BJ (cell line): ENCODE data around the gene DRG1. TPM values are rescaled to one million over a fixed set of nuclear protein-coding genes. Genes with fewer than 3 reads are reported as not detected.

ENCODE experiments used
- CTCF ChIA-PET: fragments of 350-600 bp; formaldehyde crosslinking; extraction: SDS; loops from one replicate; lab custom pipeline; 2021; ENCODE audit warnings: antibody characterized with exemption, inconsistent platforms; lab: Yijun Ruan, JAX
- POLR2A ChIA-PET: fragments of 300-600 bp; sonication (Branson Sonifier 250); formaldehyde crosslinking; extraction: SDS; loops from one replicate; lab custom pipeline; 2021; ENCODE audit warnings: antibody characterized with exemption; lab: Charles Lee
- DNase-seq: peaks from one replicate; pipeline ENCODE4 v3.0.0-alpha.2; 2011; ENCODE audit warnings: low read depth
- H3K27me3 ChIP-seq: 2 replicates; pipeline ENCODE4 v1.6.0; 2011; ENCODE audit warnings: low read length; ENCODE audit not compliant: control insufficient read depth, insufficient read depth
- H3K36me3 ChIP-seq: 2 replicates; pipeline ENCODE4 v1.5.1; 2011; ENCODE audit warnings: low read length; ENCODE audit not compliant: control insufficient read depth, insufficient read depth
- H3K4me3 ChIP-seq: 2 replicates; pipeline ENCODE4 v1.5.1; 2011; ENCODE audit warnings: low read depth, mild to moderate bottlenecking, control low read depth, low read length
- polyA minus RNA-seq: library from RNA; depleted of rRNA, polyadenylated mRNA; stranded (reverse); fragments of >200 nt; gene quantifications from 2 replicates; pipeline ENCODE4 v1.2.3, GENCODE V29; 2011; rRNA and poly(A)+ RNA removed
- polyA plus RNA-seq: library from polyadenylated mRNA; depleted of rRNA; stranded (reverse); fragments of >200 nt; gene quantifications from 2 replicates; pipeline ENCODE4 v1.2.3, GENCODE V29; 2011; rRNA removed
- TF ChIP-seq, protein P1 (sequence below): IDR thresholded peaks from 2 replicates; pipeline ENCODE4 v1.5.1; 2011; ENCODE audit warnings: low read depth, mild to moderate bottlenecking, control low read depth, inconsistent platforms, low read length, moderate library complexity; ENCODE audit not compliant: insufficient read depth

DRG1 gene, protein sequence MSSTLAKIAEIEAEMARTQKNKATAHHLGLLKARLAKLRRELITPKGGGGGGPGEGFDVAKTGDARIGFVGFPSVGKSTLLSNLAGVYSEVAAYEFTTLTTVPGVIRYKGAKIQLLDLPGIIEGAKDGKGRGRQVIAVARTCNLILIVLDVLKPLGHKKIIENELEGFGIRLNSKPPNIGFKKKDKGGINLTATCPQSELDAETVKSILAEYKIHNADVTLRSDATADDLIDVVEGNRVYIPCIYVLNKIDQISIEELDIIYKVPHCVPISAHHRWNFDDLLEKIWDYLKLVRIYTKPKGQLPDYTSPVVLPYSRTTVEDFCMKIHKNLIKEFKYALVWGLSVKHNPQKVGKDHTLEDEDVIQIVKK
- 70.8 and 100 TPM in 2 replicates for polyA plus RNA-seq
- 35.2 and 48.1 TPM in 2 replicates for polyA minus RNA-seq

GRCh38 chr22:31399211-31400022, at the start of gene DRG1:
TSS of gene DRG1 (plus strand) at chr22:31399604. CDS start at chr22:31399684, 80 bp downstream.
- Histone ChIP-seq H3K27me3 (no peaks in the 10 kb centered on the region), H3K36me3 (peaks cover 6% of the 10 kb centered on the region), H3K4me3 (peak within 1 kb of the TSS; percentile 91)
- ChIA-PET POLR2A (interaction anchor here (1.0 kb wide), 1 partner anchor 55 kb away, joined by 4 read pairs; no protein-coding TSS in a partner anchor), CTCF (interaction anchor here (0.8 to 1.4 kb wide), 3 partner anchors 10 to 86 kb away, joined by 3 to 5 read pairs (median 3); no protein-coding TSS in a partner anchor)
- peak; percentile 77 for DNase-seq
- TF ChIP-seq, protein P1, sequence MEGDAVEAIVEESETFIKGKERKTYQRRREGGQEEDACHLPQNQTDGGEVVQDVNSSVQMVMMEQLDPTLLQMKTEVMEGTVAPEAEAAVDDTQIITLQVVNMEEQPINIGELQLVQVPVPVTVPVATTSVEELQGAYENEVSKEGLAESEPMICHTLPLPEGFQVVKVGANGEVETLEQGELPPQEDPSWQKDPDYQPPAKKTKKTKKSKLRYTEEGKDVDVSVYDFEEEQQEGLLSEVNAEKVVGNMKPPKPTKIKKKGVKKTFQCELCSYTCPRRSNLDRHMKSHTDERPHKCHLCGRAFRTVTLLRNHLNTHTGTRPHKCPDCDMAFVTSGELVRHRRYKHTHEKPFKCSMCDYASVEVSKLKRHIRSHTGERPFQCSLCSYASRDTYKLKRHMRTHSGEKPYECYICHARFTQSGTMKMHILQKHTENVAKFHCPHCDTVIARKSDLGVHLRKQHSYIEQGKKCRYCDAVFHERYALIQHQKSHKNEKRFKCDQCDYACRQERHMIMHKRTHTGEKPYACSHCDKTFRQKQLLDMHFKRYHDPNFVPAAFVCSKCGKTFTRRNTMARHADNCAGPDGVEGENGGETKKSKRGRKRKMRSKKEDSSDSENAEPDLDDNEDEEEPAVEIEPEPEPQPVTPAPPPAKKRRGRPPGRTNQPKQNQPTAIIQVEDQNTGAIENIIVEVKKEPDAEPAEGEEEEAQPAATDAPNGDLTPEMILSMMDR = no peak

DNA sequence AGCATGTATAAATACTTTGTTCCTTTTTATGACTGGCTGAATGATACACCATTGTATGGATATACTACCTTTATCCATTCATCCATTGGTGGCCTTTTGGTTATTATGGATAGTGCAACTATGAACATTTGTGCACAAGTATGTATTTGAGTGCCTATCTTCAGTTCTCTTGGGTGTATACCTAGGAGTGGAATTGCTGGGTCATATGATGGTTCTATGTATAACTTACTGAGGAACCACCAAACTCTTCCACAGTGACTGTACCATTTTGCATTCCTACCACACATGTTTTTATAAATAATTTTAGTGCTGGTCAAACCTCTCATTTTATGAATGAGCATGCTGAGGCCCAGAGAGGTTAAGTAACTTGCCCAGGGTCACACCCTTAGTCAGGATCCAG, 49.4 kb upstream of the DRG1 start:
- no peak for DNase-seq
- Histone ChIP-seq H3K27me3 (no peaks in the 10 kb centered on the region), H3K4me3 (no peak overlapping the region), H3K36me3 (no peaks in the 10 kb centered on the region)
- TF ChIP-seq, protein P1 = no peak
- ChIA-PET POLR2A (no interaction called here), CTCF (no interaction called here)

- no peak for DNase-seq
- TF ChIP-seq, protein P1 = no peak
- POLR2A ChIA-PET = no interaction called here
- CTCF ChIA-PET = no interaction called here
- no peak overlapping the region for H3K4me3 ChIP-seq
- no peaks in the 10 kb centered on the region for H3K36me3 ChIP-seq
- H3K27me3 ChIP-seq = no peaks in the 10 kb centered on the region
These were observed 49.0 kb upstream of the DRG1 start for GRCh38 chr22:31350410-31350863.

- Histone ChIP-seq H3K36me3 (no peaks in the 10 kb centered on the region), H3K27me3 (no peaks in the 10 kb centered on the region; the same call in 1 of the 2 replicates), H3K4me3 (no peak overlapping the region)
- no peak for DNase-seq
- ChIA-PET POLR2A (no interaction called here), CTCF (no interaction called here)
- TF ChIP-seq, protein P1 = no peak
These were observed 44.9 kb upstream of the DRG1 start for GRCh38 chr22:31354515-31354914.

- no peak for DNase-seq
- Histone ChIP-seq H3K27me3 (no peaks in the 10 kb centered on the region; the same call in none of the 2 replicates), H3K4me3 (no peak overlapping the region), H3K36me3 (no peaks in the 10 kb centered on the region)
- TF ChIP-seq, protein P1 = no peak
- POLR2A ChIA-PET = no interaction called here
- CTCF ChIA-PET = no interaction called here
These were observed 39.4 kb upstream of the DRG1 start for GRCh38 chr22:31360029-31360428.
